Erythroblast (primary cell): ENCODE data around the gene POU2F1.

Source experiments
- GATA1 ChIP-seq: IDR thresholded peaks from 2 replicates; pipeline ENCODE4 v1.6.1; 2011; ENCODE audit warnings: low read depth, mild to moderate bottlenecking, control low read depth, low read length, moderate library complexity
- POLR2A ChIP-seq: IDR thresholded peaks from 2 replicates; pipeline ENCODE4 v1.6.1; 2011; ENCODE audit warnings: mild to moderate bottlenecking, low read length

GRCh38 chr1:167291539-167292185, 71.0 kb downstream of the POU2F1 start:
- TF ChIP-seq POLR2A: no peak
- TF ChIP-seq GATA1: no peak
